ENCODE results near the gene FNDC7.

GRCh38 chr1:108691128-108691941 lies 21.4 kb upstream of the FNDC7 start:
- TF ChIP-seq, protein P1, sequence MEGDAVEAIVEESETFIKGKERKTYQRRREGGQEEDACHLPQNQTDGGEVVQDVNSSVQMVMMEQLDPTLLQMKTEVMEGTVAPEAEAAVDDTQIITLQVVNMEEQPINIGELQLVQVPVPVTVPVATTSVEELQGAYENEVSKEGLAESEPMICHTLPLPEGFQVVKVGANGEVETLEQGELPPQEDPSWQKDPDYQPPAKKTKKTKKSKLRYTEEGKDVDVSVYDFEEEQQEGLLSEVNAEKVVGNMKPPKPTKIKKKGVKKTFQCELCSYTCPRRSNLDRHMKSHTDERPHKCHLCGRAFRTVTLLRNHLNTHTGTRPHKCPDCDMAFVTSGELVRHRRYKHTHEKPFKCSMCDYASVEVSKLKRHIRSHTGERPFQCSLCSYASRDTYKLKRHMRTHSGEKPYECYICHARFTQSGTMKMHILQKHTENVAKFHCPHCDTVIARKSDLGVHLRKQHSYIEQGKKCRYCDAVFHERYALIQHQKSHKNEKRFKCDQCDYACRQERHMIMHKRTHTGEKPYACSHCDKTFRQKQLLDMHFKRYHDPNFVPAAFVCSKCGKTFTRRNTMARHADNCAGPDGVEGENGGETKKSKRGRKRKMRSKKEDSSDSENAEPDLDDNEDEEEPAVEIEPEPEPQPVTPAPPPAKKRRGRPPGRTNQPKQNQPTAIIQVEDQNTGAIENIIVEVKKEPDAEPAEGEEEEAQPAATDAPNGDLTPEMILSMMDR (IDR thresholded peaks at IDR 0.05; ENCODE audit: insufficient read depth, low read length), result no peak
- no peak for TF ChIP-seq REST (IDR thresholded peaks at IDR 0.05; ENCODE audit: insufficient replicate concordance, low read depth)

All from HL-60 (cell line).